HL-60 (cell line): ENCODE measurements around the gene LHX4.

Experiments used
- DNase-seq, 2 experiments: peaks; one replicate each; pipeline ENCODE4 v3.0.0-alpha.2; 2010 to 2020; ENCODE audit warnings: low read depth in 1 of 2, low spot score in 1 of 2
- H3K27ac ChIP-seq: fragments of 250-450 bp; sonication (Bioruptor Pico); replicated peaks from 2 replicates; pipeline ENCODE4 v1.5.1; 2020; ENCODE audit warnings: mild to moderate bottlenecking, moderate library complexity
- H3K27me3 ChIP-seq: fragments of 250-450 bp; sonication (Bioruptor Pico); 2 replicates; pipeline ENCODE4 v1.5.1; 2021; ENCODE audit warnings: mild to moderate bottlenecking, moderate library complexity; ENCODE audit not compliant: insufficient read depth, poor library complexity, severe bottlenecking
- H3K4me3 ChIP-seq: replicated peaks from 2 replicates; pipeline ENCODE4 v1.5.1; 2011; ENCODE audit warnings: mild to moderate bottlenecking, control low read depth, low read length; ENCODE audit not compliant: insufficient read depth
- CTCF ChIP-seq: IDR thresholded peaks from one replicate; pipeline ENCODE4 v1.5.1; 2011; ENCODE audit warnings: low read length, control low read depth, inconsistent platforms; ENCODE audit not compliant: insufficient read depth
- GABPA ChIP-seq: IDR thresholded peaks from 2 replicates; pipeline ENCODE4 v1.6.1; 2012; ENCODE audit warnings: low read depth
- POLR2AphosphoS5 ChIP-seq: IDR thresholded peaks from 2 replicates; pipeline ENCODE4 v1.6.1; 2012; ENCODE audit warnings: low read depth
- REST ChIP-seq: IDR thresholded peaks from 2 replicates; pipeline ENCODE4 v1.6.1; 2012; ENCODE audit warnings: low read depth; ENCODE audit not compliant: insufficient replicate concordance
- SPI1 ChIP-seq: IDR thresholded peaks from 2 replicates; pipeline ENCODE4 v1.6.1; 2012; ENCODE audit warnings: low read depth, mild to moderate bottlenecking, borderline replicate concordance

The LHX4 gene

GRCh38 chr1:180290265-180291001, 60.4 kb downstream of the LHX4 start:
- H3K27ac ChIP-seq = no peak overlapping the region
- DNase-seq = no peak
- no peaks in the 10 kb centered on the region for H3K27me3 ChIP-seq
- no peak overlapping the region for H3K4me3 ChIP-seq
- TF ChIP-seq CTCF = no peak
- no peak for TF ChIP-seq SPI1
- TF ChIP-seq REST = no peak
- no peak for TF ChIP-seq POLR2AphosphoS5
- no peak for TF ChIP-seq GABPA

GRCh38 chr1:180291004-180291403, 60.9 kb downstream of the LHX4 start:
- Histone ChIP-seq H3K27me3 (no peaks in the 10 kb centered on the region), H3K27ac (no peak overlapping the region), H3K4me3 (no peak overlapping the region)
- no peak for DNase-seq
- TF ChIP-seq SPI1 (no peak), REST (no peak), CTCF (no peak), POLR2AphosphoS5 (no peak), GABPA (no peak)

- no peaks in the 10 kb centered on the region for H3K27me3 ChIP-seq
- H3K4me3 ChIP-seq = no peak overlapping the region
- no peak for DNase-seq
- TF ChIP-seq POLR2AphosphoS5 (no peak), REST (no peak), SPI1 (no peak), GABPA (no peak), CTCF (no peak)
- no peak overlapping the region for H3K27ac ChIP-seq
Observed at GRCh38 chr1:180294711-180295110, 64.6 kb downstream of the LHX4 start.
